Inflammatory macrophage treated with lipopolysaccharide for 1 hour (primary cell): ENCODE results near the gene KCNMA1.

ENCODE experiments used
- DNase-seq, 2 donors: peaks; one replicate each; pipeline ENCODE4 v3.0.0-alpha.2; 2020 to 2022

KCNMA1 gene

DNA sequence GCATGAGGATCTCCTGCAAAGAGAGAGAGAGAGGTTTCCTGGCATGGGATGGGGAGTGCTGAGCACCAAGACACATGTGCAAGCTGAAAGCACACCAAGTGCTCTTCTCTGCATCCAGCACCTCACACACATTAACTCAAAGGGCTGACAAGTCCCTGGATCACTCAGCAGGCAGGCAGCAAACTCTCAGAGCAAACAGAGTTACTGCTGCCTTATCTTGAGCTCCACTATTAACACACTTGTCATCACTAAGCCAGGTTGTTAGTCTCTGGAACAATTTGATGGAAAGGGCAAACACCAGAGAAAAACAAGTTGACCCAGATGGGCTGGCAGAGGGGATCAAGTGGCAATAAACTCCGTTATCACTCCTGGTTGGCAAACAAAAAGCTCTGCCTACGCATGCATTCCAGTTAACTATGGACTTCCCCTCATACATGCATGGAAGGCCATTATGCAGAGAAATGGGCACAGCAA, 349.9 kb downstream of the KCNMA1 start:
- no peak for DNase-seq

DNA sequence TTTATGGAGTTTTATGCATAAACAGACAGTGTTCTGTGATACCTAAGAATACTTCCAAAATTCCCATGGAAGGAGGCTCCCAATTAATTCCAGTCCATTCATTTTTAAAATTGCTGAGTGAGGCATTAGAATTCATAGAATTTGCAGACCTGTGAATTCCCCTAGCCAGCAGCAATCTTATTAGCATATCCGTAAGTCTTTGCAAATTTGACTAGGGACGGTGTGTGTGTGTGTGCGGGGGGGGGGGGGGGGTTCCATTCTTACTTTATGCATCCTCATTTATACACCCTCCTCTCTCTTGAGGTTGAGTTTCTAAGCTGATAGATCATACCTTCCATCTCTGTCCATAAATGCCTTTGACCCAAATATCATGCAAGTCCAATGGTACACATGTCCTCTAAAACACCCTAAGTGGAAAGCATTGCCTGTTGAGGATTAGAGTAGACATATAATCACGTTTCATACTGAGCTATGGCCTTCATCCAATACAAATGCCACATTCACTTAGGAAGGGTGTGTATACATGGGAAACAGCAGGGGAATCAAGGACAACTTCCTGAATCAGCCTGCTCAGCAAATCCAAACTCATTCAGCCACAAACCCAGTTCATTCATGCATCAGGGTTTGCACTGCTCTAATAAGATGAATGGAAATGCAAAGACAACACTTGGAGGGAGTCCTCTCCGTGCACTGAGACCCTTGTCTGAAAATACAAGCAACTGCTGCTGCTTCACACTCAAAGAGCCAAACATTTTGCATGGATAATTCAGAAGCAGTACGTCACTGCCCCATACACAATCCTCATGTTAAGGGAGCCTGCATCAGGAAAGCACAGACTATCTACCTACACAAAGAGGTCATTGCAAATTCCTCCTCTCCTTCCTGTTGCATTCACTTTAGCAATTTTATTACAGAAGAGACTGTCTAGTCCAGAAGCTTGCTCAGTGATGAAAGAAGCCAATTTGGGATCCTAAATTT, 350.8 kb downstream of the KCNMA1 start:
- DNase-seq: no peak

DNA sequence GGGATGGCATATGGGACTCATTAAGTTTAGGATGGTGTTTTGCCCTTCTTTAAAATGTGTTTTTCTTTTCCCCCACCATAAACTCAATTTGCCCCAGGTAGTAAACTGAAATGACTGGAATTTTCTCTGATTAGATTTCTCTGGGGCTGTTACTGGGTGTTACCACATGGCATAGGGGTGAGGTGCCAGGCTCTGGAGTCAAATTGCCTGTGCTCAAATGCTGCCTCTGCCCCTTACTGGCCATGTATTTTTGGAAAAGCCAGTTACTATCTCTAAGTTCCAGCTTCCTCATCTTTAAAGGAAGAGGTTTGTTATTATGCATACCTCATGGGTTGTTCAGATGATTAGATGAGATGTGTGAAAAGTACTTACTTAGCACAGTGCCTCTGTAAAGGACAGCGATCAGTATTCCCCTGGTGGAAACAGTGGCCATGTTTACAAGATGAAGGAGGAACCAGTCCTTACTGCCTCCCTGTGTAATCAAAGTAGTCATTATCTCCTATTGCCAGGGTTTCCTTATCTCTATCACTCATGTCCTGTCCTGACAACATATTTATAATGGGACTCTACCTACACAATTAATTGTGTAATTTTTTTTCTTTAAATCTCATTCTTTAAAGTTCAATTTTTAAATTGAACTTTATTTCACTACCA, 352.0 kb downstream of the KCNMA1 start:
- DNase-seq: no peak

DNA sequence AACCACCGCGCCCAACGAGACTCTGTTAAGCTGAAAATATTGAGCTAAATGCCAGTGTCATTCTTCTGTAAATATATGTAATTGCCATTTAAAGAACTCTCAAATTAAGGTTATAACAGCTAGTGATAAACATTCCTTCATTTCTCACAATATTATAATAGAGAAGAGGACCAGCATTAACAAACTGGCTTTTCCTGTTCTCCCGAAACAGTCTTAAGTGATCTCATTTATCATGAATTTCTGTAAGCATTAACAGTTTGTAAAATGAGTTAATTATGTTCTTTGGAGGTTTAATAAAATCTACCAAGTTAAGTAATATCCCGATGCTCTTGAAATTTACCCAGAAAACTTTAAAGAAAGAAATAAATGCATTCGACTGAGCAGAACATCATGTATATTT, 352.8 kb downstream of the KCNMA1 start:
- DNase-seq: no peak

DNA sequence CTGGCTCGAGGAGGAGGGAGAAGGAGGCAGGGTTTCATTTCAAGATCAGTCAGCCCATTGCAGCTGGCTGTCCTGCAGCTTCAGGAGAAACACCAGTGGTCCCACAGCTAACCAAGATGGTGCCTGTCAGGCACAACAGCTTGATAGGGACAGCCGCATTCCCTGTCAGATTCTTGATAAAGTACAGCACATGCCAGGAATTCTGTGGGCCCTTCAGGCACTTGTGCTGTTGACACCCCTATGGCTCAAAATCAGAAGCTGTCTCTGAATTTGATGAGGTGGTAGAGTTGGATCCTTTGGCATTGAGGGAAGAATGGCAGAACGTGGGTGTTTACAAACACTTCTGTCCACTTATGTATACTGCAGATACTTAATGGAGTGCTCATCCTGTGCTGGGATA, 354.3 kb downstream of the KCNMA1 start:
- no peak for DNase-seq

DNA sequence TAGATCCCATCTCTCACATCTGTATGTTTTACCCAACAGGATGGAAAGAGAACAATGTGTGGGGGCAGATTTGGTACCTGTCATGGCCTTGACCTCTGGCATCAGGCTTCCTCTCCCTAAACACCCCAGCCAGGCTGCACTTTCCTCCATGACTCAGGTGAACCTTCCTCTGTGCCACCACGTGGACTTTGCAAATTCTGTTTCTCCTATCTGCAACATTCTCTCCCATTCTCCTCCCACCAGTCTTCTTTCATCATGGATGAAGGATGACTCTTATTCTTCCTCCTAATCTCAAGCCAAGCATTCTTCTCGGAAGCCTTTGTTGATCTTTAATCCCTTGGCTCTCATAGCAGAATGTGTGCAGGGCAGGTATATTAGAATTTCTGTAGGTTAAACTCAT, 355.4 kb downstream of the KCNMA1 start:
- DNase-seq: no peak

DNA sequence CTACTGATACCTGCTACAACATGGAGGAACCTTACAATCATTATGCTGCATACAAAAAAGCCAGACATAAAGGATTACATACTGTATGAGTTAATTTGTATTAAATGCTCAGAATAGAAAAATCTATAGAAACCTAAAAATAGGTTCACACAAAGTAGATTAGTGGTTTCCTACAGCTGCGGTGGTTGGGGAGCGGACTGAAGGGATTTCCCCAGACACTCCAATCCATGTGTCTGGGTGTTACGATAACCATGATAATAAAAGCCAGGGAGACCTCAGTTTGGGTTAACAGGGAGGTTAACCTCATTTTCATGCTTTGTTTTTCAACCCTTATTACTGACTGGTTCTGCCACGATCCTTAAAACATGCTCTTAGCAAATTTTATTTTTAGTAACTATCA, 355.9 kb downstream of the KCNMA1 start:
- no peak for DNase-seq

DNA sequence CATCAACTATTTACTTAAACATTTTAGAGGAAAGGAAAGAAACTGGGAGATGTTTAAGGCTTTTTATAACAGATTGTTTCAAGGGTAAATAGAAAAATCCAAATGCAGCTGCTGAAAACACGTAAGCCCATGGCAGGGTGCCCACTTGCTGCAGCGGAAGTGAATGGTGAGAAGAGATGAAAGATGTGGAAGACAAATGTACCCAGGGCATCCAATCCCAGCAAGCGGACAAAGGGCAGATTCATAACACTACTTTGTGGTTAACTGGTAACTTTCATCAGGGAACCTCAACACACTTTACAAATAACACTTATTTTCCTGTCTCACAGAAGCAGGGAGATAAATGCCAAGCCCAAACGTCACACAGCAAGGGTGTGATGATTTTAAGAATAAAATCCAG, 358.4 kb downstream of the KCNMA1 start:
- no peak for DNase-seq

DNA sequence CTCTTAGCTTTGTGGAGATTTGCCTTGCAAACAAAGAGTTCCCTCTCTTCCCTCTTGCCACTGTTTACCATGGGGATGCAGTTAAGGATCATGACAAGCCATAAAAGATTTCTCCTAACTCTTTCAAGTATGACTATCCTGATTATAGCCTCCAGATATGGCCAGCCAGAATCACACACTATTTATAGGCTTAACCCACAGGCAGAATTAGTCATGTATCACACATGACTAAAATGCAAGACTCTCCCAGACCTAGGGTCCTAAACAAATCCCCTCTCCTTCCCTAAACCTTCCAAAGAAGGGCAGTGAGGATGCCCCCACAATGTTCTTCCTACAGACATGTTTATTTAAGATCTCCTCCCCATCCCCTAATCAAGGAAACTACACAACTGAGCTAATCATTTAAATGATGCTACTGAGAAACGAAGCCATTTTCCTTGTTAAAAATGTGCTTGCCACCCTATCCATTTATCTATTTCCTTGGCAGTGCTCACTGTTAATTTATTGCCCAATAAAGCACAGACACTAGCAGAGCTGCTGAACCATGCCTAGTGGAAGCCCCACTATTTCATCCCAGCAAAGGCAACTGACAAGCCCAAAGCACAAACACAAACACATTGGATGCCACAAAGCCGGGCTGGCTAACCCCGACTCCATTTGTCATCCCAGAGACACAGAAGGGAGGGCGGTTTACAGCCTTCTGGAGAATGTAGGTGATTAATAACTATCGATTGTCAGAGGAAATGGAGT, 363.4 kb downstream of the KCNMA1 start:
- DNase-seq: no peak

DNA sequence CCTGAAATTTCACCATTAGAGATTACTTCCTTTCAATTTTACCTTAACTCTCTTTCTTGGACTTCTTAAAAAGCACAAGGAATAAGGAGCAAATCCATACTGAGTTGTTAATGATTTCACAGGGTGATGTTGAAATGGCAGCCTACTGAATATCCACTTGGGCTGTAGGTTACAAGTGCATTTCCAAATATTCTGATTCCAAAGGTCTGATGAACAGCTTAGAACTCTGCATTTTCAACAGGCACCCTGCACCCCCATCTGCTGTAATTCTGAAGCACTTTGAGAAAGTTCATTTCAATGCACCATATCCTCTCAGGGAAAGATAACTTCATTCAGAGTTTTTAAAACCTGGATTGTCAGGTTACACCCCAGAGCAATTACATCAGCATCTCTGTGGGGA, 368.4 kb downstream of the KCNMA1 start:
- no peak for DNase-seq

DNA sequence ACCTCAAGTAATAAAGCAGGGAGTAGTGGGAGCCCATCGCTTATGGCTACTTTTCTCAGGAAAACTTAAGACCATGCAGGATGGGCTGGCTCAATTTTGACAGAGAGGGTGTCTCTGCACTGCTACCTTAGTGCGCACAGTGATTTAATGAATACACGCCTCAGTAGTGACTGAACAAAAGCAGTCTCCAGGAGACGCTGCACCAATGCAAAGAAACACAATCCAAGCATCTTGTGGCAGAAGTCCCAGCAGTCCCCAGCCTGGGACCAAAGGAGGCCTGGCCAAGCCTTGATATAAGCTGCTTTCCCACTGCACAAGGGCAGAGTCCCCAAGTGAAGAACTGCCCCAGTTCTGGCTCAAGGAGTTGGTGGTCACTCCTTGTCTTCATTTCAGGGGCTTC, 368.9 kb downstream of the KCNMA1 start:
- DNase-seq: no peak

DNA sequence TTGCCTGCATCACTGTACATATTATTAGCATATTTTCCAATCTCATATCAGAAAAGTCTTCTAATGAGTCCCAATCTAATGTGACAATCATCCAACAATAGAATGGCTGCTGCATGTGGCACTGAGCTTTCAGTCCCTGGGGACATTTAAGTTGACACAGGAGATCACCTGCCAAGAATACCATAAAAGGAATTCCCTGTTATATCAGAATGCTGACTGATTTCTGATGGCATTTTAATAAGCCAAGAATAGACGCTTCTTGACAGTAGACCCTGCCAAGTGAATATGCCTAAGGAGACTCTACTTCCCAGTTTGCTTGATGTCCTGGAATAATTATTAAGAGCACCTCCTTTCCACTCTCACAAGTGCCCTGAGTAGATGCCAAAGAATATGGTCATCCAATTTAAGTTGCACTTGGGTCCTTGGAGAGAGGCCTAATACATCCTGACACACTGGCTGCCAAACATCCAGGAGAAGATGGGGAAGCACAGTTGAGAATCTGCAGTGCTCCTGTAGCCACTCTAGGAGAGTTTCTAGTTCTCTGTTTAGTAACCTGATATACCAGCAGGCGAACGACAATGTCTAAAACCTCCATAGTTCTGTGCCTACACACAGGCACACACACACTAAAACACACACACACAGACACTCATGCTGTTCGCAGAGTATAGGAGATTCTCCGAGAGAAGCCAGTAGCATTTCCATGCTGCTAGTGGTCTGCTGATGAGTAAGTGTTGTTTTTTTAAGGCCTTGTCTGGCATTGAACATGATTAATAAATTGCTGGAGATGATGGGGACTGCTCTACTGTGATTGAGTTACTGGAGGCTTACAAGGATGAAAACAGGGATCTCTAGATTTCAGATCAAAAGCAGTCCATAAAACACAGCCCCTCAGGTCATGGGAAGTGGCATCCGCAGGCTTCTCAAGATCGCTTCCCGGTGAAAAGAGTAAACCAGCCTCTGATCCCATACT, 369.6 kb downstream of the KCNMA1 start:
- no peak for DNase-seq

DNA sequence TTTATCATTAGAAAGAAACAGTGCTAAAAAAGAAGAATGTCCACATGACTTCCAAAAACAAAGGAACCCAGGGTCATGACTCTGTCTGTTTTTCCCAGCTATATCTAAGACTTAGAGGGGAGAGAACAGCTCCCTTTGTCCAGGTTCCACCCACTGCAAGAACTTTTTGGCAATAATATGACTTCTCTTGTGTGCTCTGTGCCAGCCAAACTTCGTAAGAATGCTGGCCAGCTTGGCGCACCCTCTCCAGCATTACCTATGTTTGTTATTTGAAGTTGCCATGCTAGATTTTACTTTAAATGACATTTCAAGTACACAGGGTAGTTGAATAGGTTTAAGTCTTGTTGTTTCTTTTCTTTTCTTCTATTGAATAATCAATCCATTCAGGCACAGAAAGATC, 371.4 kb downstream of the KCNMA1 start:
- DNase-seq: no peak

DNA sequence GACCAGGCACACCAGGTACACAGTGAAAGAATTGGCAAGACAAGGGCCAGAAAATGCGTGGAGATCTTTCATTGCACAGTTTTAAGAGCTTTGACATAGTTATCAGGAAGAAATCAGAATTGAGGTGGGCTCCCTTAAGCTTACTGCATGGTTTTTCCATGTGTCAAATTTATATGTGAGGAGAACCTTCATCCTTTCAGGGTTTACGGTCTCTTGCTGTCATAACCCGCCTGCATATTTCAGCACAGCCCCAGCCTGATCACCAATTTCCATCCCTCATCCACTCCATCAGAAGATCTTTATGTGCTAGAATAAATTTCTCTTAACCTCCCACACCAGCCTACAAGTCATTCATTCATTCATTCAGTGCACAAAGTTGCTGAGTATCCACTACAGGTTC, 373.1 kb downstream of the KCNMA1 start:
- DNase-seq: no peak

DNA sequence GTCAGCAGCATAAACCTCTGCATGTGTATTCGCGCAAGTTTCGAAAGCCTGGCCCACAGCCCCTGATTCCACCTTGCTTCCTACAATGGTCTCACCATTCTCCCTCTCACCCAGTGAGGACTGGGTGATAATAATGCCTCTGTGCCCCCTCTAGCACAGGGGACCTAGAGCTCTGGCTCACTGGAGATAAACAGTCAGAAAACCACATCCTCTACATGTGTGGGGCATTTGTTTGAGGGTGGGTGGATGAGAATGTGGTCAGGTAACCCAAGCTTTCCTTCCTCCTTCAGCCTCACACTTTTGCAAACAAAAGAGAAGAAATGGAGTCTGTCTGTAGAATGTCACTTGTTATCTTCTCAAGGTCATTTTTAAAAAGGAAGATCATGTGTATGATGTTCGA, 373.5 kb downstream of the KCNMA1 start:
- DNase-seq: no peak

DNA sequence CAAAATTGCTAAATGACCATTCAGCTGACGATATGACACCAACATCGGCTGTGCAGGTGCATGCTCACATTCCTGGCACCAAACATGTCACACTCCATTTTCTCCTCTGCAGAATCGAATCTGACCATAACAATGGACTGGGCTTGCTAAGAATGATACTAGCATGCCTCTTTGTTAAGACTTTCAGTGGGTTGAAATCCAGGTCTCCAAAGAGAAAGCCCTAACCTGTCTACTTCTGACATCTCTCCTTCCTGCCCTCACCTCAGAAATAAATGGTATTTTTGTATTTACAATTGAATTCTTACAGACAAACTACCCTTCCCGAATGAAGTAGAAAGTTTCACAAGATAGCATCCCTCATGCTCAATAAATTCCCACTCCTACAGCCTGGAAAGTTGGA, 373.9 kb downstream of the KCNMA1 start:
- DNase-seq: no peak

DNA sequence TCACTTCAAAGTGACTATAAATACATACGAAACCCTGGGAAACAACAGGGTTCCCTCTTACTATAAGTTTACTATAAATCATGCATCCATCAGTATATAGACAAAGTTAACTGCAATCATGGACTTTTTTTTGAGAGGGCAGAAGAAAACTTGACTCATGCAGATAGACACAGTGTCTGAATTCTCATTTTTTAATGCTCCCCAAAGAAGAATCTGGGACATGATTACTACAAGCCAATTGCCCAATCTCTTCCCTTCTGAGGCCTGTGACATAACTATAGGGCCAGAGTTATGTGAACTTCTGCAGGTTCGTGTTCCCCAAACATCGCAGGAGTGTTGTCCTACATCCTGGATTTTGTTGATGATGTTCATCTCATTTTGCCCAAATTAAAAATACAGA, 376.5 kb downstream of the KCNMA1 start:
- DNase-seq: peak; percentile 72 to 82

DNA sequence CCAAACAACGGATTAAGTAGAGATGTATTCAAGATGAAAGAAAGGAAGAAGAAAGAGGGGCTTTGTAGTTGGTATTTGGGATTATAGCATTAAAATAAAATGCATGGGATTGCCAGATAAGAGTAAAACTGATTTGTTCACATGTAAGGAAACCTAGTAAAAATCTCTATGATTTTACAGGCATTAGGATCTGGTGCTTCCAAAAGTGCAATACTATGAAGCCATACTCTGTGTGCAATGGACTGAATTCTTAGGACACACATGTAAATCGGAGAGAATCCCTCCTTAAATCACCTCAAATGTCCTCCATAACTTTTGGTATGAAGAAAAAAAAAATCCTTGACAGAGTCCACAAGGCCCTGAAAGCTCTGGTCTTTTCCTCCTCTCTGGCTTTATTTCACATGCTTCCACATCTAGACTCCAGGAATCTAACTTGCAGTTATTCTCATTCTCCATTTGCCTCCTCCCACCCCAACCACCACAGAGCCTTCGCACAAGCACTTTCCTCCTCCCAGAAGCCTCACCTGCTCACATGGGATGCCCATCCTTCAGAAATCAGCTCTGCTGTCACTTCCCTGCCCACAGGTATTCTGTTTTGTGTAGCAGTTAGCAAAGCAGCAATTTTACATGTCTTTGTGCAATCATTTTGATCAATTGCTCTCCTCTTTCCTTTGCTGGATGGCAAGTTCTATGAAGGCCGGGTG, 378.3 kb downstream of the KCNMA1 start:
- no peak for DNase-seq

DNA sequence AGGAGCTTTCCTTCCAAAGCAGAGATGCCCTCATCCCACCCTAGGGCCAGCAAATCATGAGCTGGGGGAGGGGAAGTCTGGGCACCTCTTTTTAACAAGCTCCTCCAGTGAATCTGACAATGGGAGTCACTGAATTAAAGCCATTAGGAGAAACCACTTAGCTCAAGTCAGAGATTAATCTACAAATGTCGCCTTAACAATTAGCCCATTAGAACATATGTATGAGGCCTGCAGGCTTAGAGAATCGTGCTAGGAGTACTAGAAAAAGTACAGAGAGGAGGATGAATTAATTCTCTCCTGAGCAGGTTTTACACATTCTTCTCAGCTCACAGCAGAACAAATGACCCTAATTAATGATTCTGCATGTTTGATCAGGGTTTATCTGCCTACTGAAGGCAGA, 381.3 kb downstream of the KCNMA1 start:
- no peak for DNase-seq

DNA sequence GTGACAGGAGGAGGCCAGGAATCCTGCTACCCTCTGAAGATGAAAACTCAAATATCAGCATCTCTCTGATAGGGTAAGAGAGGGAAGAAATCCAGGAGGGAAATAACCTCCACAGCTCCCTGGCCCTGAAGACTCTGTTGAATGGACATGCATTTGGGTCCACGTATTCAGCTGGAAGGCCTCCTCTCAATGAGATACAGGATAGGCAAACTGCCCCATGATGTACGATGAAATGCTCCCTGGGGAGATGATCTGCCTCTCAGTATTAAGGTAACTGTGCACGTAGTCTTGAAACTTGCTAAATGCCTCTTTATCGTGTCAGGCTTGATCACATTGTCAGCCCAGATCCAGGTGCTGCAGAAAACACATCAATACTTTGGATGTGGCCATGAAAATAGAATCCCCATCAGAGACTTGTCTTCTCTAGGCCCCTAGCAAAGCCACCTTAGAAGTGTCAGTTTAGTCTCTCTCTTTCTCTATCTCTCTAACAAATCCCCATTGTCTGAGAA, 384.0 kb downstream of the KCNMA1 start:
- no peak for DNase-seq

DNA sequence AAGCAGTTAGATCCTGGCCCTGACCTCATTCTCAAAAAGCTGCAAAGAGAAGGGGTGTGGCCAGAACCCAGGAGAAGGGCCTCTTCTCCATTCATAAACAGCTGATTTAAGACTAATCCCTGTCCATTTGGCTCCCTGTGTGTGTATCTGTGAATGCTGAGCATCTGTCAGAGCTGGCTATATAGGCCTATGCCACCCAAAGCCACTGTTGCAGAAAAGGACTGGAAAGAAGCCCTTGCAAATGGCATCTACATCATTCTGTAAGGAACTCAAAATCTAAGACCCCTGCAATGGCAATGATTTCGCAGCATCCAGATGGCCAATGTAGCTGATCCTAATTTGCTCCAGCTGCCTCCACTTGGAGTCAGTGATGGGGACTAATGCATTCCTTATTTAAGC, 384.5 kb downstream of the KCNMA1 start:
- no peak for DNase-seq
